DOHH2 (cell line): Measurements from ENCODE around the gene ARHGAP1.

Experiments
- EZH2phosphoT487 ChIP-seq: fragments of 200-600 bp; sonication (generic); IDR thresholded peaks from 2 replicates; pipeline ENCODE4 v1.6.1; 2017; ENCODE audit warnings: borderline replicate concordance, mild to moderate bottlenecking, antibody characterized with exemption, low read length, moderate library complexity, mixed read lengths
- TF ChIP-seq, protein P1 (sequence below): fragments of 200-600 bp; sonication (generic); IDR thresholded peaks from one replicate; pipeline ENCODE4 v1.5.1; 2014; ENCODE audit warnings: antibody characterized with exemption, mild to moderate bottlenecking, low read depth, low read length; ENCODE audit not compliant: poor library complexity, severe bottlenecking

DNA sequence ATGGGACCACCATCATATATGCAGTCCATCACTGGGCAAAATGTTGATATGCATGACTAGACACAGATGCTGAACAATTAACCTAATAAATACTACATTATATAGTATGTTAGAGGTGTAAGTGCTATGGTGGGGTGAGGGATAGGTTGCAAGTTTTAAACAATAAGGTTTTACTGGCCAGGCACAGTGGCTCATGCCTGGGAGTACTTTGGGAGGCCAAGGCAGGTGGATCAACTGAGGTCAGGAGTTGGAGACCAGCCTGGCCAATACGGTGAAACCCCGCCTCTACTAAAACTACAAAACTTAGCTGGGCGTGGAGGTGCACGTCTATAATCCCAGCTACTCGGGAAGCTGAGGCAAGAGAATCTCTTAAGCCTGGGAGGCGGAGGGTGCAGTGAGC lies 46.7 kb upstream of the ARHGAP1 start:
- TF ChIP-seq, protein P1, sequence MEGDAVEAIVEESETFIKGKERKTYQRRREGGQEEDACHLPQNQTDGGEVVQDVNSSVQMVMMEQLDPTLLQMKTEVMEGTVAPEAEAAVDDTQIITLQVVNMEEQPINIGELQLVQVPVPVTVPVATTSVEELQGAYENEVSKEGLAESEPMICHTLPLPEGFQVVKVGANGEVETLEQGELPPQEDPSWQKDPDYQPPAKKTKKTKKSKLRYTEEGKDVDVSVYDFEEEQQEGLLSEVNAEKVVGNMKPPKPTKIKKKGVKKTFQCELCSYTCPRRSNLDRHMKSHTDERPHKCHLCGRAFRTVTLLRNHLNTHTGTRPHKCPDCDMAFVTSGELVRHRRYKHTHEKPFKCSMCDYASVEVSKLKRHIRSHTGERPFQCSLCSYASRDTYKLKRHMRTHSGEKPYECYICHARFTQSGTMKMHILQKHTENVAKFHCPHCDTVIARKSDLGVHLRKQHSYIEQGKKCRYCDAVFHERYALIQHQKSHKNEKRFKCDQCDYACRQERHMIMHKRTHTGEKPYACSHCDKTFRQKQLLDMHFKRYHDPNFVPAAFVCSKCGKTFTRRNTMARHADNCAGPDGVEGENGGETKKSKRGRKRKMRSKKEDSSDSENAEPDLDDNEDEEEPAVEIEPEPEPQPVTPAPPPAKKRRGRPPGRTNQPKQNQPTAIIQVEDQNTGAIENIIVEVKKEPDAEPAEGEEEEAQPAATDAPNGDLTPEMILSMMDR = no peak
- TF ChIP-seq EZH2phosphoT487 = no peak
